CD14-positive monocyte (primary cell): ENCODE measurements around the gene KLF9. TPM values are rescaled to one million over a fixed set of nuclear protein-coding genes. Genes with fewer than 3 reads are reported as not detected.

Source experiments
- DNase-seq, 3 donors: peaks; one replicate each; pipeline ENCODE4 v3.0.0-alpha.2; 2011 to 2022
- H2AFZ ChIP-seq: 2 replicates; pipeline ENCODE4 v1.6.0; 2012; ENCODE audit warnings: mild to moderate bottlenecking, low read depth, low read length, inconsistent platforms; ENCODE audit not compliant: insufficient read depth, poor library complexity, severe bottlenecking
- H3K27ac ChIP-seq, 2 donors: 1 replicate in 1 of 2; 2 replicates in 1 of 2; pipeline ENCODE4 v1.5.1; 2012 to 2013; ENCODE audit warnings: low read length in 2 of 2, control low read depth in 1 of 2, inconsistent platforms in 1 of 2, low read depth in 1 of 2, mild to moderate bottlenecking in 1 of 2
- H3K27me3 ChIP-seq, 2 donors: one replicate each; pipeline versions ENCODE4 v1.6.0 to v1.6.1; 2011 to 2013; ENCODE audit warnings: low read length in 2 of 2; ENCODE audit not compliant: control insufficient read depth in 2 of 2, insufficient read depth in 2 of 2
- H3K36me3 ChIP-seq, 2 donors: replicated peaks in 1 of 2; 1 replicate in 1 of 2; 2 replicates in 1 of 2; pipeline versions ENCODE4 v1.5.1 to v1.6.1; 2012 to 2013; ENCODE audit warnings: low read length in 2 of 2, control low read depth in 1 of 2, inconsistent platforms in 1 of 2, mild to moderate bottlenecking in 1 of 2; ENCODE audit not compliant: insufficient read depth in 2 of 2, control insufficient read depth in 1 of 2
- H3K4me1 ChIP-seq, 2 donors: 1 replicate in 1 of 2; 2 replicates in 1 of 2; pipeline versions ENCODE4 v1.5.1 to v1.6.1; 2012 to 2013; ENCODE audit warnings: low read length in 2 of 2, control low read depth in 1 of 2, inconsistent platforms in 1 of 2, mild to moderate bottlenecking in 1 of 2, moderate library complexity in 1 of 2; ENCODE audit not compliant: insufficient read depth in 2 of 2, control insufficient read depth in 1 of 2
- H3K4me2 ChIP-seq: replicated peaks from 2 replicates; pipeline ENCODE3; 2012; ENCODE audit warnings: low read length, moderate library complexity, mild to moderate bottlenecking; ENCODE audit not compliant: poor library complexity, severe bottlenecking; ENCODE audit errors: extremely low read depth
- H3K4me3 ChIP-seq, 3 experiments: fragments of 200-600 bp in 1 of 3; sonication (generic) in 1 of 3; replicated peaks in 1 of 3; 1 replicate in 2 of 3; 2 replicates in 1 of 3; pipeline ENCODE4 v1.5.1; 2011 to 2013; ENCODE audit warnings: low read length in 3 of 3, mild to moderate bottlenecking in 3 of 3, control low read depth in 2 of 3, low read depth in 2 of 3, inconsistent platforms in 1 of 3, moderate library complexity in 1 of 3
- H3K79me2 ChIP-seq: 2 replicates; pipeline ENCODE4 v1.6.0; 2012; ENCODE audit warnings: mild to moderate bottlenecking, control low read depth, inconsistent platforms, low read length, moderate library complexity; ENCODE audit not compliant: insufficient read depth
- H3K9ac ChIP-seq: 2 replicates; pipeline ENCODE4 v1.6.0; 2017; ENCODE audit warnings: low read length, mild to moderate bottlenecking; ENCODE audit not compliant: insufficient read depth, poor library complexity, severe bottlenecking
- H3K9me3 ChIP-seq, 2 donors: replicated peaks in 1 of 2; 1 replicate in 1 of 2; 2 replicates in 1 of 2; pipeline versions ENCODE4 v1.5.1 to v1.6.1; 2012 to 2013; ENCODE audit warnings: low read length in 2 of 2, control low read depth in 1 of 2; ENCODE audit not compliant: control insufficient read depth in 1 of 2, insufficient read depth in 1 of 2
- H4K20me1 ChIP-seq: 2 replicates; pipeline ENCODE4 v1.6.0; 2012; ENCODE audit warnings: mild to moderate bottlenecking, low read length, control low read depth, moderate library complexity; ENCODE audit not compliant: insufficient read depth
- H3K27ac Mint-ChIP-seq, 7 donors: one replicate each; pipeline ENCODE4 v1.8.0; 2020; ENCODE audit warnings: mild to moderate bottlenecking in 7 of 7, mixed read lengths in 7 of 7, moderate library complexity in 6 of 7, inconsistent platforms in 2 of 7
- H3K27me3 Mint-ChIP-seq, 3 donors: one replicate each; pipeline ENCODE4 v1.8.0; 2021 to 2022; ENCODE audit warnings: low read depth in 3 of 3, mild to moderate bottlenecking in 3 of 3, mixed read lengths in 3 of 3, moderate library complexity in 3 of 3, inconsistent platforms in 1 of 3
- H3K36me3 Mint-ChIP-seq, 2 donors: one replicate each; pipeline ENCODE4 v1.8.0; 2020; ENCODE audit warnings: mixed read lengths in 2 of 2, inconsistent platforms in 1 of 2, mild to moderate bottlenecking in 1 of 2
- H3K4me1 Mint-ChIP-seq: one replicate; pipeline ENCODE4 v1.8.0; 2020; ENCODE audit warnings: mild to moderate bottlenecking, mixed read lengths
- H3K4me3 Mint-ChIP-seq, 2 donors: one replicate each; pipeline ENCODE4 v1.8.0; 2020; ENCODE audit warnings: mild to moderate bottlenecking in 2 of 2, mixed read lengths in 2 of 2, moderate library complexity in 1 of 2
- H3K9me3 Mint-ChIP-seq, 7 donors: one replicate each; pipeline ENCODE4 v1.8.0; 2020 to 2022; ENCODE audit warnings: mixed read lengths in 7 of 7, mild to moderate bottlenecking in 6 of 7, moderate library complexity in 6 of 7, inconsistent platforms in 2 of 7
- WGBS: methylation state at CpG from one replicate; pipeline ENCODE4 v1.1.5; 2013; ENCODE audit warnings: missing lambda C conversion rate; ENCODE audit not compliant: insufficient coverage; 5-methylcytosine and 5-hydroxymethylcytosine counted together
- intact Hi-C, 2 donors: fragments of 100-400 bp; cut with micrococcal nuclease; formaldehyde crosslinking; loops; one replicate each; pipeline versions ENCODE4 v1.15.0 to v1.15.1; 2023
- polyA plus RNA-seq, 3 donors: library from polyadenylated mRNA; depleted of rRNA in 1 of 3; unstranded in 2 of 3; stranded (reverse) in 1 of 3; fragments of 300-500 nt in 2 of 3; fragments of >200 nt in 1 of 3; fragmentation: Illumina TruSeq in 2 of 3; gene quantifications; 1 replicate in 2 of 3; 2 replicates in 1 of 3; pipeline ENCODE4 v1.2.3, GENCODE V29; 2012 to 2021
- TF ChIP-seq, protein P1 (sequence below): fragments of 200-600 bp; IDR thresholded peaks from one replicate; pipeline ENCODE4 v1.8.0; 2022; ENCODE audit warnings: antibody characterized with exemption, mild to moderate bottlenecking

KLF9 gene
- polyA plus RNA-seq, 3 donors = 0.18 to 26.1 (median 0.72) TPM

DNA sequence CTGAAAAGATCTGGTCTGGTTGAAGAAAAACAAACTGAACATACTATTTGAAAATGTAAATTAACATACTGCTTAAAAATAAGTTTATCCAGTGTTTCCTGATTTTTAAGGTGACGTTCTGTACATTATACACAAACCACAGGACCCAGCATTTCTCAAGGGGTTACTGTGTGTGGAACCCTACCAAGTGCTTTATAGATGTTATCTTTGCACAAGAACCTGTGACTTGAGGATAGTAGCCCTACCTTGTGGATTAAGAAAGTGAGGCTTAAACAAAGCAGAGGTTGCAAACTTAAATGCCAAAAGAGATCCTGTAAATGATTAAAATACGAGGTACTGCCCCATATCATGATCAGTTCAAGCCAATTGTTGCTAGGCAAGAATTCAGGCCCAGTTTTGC lies 4.7 kb downstream of the KLF9 start:
- Histone ChIP-seq H4K20me1 (peaks cover 33% of the 10 kb centered on the region), H3K9ac (no peak overlapping the region), H2AFZ (no peak overlapping the region), H3K36me3 (no peaks in the 10 kb centered on the region), H3K79me2 (peaks cover 75% of the 10 kb centered on the region), H3K4me3 (peak overlapping the region in 1 of 3 experiments; percentile 89), H3K4me1 (peaks cover 71 to 72% of the 10 kb centered on the region in 2 donors), H3K9me3 (no peaks in the 10 kb centered on the region), H3K27me3 (no peaks in the 10 kb centered on the region), H3K27ac (no peak overlapping the region), H3K4me2 (peak overlapping the region; percentile 91)
- H3K9me3 Mint-ChIP-seq = peaks cover 0 to 3% (median 0%) of the 10 kb centered on the region in 7 donors
- H3K4me3 Mint-ChIP-seq = peak overlapping the region in 1 of 2 donors; percentile 99
- intact Hi-C loops = loop anchor here (5.0 to 10.0 kb wide), 2 partner anchors 65 to 472 kb away; no protein-coding TSS in a partner anchor
- 71% methylated on average over 1 of the region's 2 CpGs for WGBS
- DNase-seq = no peak
- no peak overlapping the region for H3K27ac Mint-ChIP-seq
- H3K27me3 Mint-ChIP-seq = peaks cover 0 to 4% (median 2%) of the 10 kb centered on the region in 3 donors
- TF ChIP-seq, protein P1, sequence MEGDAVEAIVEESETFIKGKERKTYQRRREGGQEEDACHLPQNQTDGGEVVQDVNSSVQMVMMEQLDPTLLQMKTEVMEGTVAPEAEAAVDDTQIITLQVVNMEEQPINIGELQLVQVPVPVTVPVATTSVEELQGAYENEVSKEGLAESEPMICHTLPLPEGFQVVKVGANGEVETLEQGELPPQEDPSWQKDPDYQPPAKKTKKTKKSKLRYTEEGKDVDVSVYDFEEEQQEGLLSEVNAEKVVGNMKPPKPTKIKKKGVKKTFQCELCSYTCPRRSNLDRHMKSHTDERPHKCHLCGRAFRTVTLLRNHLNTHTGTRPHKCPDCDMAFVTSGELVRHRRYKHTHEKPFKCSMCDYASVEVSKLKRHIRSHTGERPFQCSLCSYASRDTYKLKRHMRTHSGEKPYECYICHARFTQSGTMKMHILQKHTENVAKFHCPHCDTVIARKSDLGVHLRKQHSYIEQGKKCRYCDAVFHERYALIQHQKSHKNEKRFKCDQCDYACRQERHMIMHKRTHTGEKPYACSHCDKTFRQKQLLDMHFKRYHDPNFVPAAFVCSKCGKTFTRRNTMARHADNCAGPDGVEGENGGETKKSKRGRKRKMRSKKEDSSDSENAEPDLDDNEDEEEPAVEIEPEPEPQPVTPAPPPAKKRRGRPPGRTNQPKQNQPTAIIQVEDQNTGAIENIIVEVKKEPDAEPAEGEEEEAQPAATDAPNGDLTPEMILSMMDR = no peak
- H3K4me1 Mint-ChIP-seq = peaks cover 63% of the 10 kb centered on the region
- peaks cover 0 to 3% of the 10 kb centered on the region in 2 donors for H3K36me3 Mint-ChIP-seq

DNA sequence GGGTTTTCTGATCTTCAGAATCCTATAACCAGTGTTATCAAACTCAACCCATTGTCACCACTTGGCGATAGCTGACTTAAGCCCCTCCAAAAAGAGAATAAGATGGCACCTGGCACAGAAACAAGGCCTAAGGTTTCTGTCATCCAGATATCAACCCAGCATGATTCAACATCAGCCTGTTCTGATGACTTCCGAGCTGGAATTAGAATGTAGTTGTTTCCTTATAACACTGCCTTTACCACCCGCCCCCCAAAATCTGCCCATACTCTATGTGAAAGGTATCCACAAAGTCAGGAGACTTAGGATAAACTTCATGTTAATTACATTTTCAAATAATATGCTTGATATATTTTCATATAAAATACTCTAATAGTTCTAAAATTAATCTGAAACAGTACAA lies 5.2 kb downstream of the KLF9 start:
- no peak overlapping the region for H3K27ac Mint-ChIP-seq
- H3K79me2 ChIP-seq = peaks cover 80% of the 10 kb centered on the region
- TF ChIP-seq, protein P1 = no peak
- no peak overlapping the region for H3K4me3 Mint-ChIP-seq
- no peak overlapping the region for H3K27ac ChIP-seq
- H3K36me3 Mint-ChIP-seq = peaks cover 0 to 3% of the 10 kb centered on the region in 2 donors
- intact Hi-C loops = loop anchor here in 1 of 2 donors (10.0 kb wide), 1 partner anchor 64 kb away; no protein-coding TSS in a partner anchor
- H3K36me3 ChIP-seq = no peaks in the 10 kb centered on the region
- H3K4me1 ChIP-seq = peaks cover 66 to 67% of the 10 kb centered on the region in 2 donors
- no peaks in the 10 kb centered on the region for H3K27me3 ChIP-seq
- H3K9me3 Mint-ChIP-seq = peaks cover 0 to 3% (median 0%) of the 10 kb centered on the region in 7 donors
- no CpG with 5 or more reads among the region's 3 CpGs for WGBS
- DNase-seq = no peak
- peaks cover 0 to 4% (median 2%) of the 10 kb centered on the region in 3 donors for H3K27me3 Mint-ChIP-seq
- peaks cover 59% of the 10 kb centered on the region for H3K4me1 Mint-ChIP-seq
- no peak overlapping the region for H3K9ac ChIP-seq
- H3K4me2 ChIP-seq = no peak overlapping the region
- H3K4me3 ChIP-seq = no peak overlapping the region
- H2AFZ ChIP-seq = no peak overlapping the region
- H3K9me3 ChIP-seq = no peaks in the 10 kb centered on the region
- H4K20me1 ChIP-seq = peaks cover 36% of the 10 kb centered on the region
